ENCODE results near the gene CMTR1. TPM values are rescaled to one million over a fixed set of nuclear protein-coding genes. Genes with fewer than 3 reads are reported as not detected.

Gene CMTR1, protein sequence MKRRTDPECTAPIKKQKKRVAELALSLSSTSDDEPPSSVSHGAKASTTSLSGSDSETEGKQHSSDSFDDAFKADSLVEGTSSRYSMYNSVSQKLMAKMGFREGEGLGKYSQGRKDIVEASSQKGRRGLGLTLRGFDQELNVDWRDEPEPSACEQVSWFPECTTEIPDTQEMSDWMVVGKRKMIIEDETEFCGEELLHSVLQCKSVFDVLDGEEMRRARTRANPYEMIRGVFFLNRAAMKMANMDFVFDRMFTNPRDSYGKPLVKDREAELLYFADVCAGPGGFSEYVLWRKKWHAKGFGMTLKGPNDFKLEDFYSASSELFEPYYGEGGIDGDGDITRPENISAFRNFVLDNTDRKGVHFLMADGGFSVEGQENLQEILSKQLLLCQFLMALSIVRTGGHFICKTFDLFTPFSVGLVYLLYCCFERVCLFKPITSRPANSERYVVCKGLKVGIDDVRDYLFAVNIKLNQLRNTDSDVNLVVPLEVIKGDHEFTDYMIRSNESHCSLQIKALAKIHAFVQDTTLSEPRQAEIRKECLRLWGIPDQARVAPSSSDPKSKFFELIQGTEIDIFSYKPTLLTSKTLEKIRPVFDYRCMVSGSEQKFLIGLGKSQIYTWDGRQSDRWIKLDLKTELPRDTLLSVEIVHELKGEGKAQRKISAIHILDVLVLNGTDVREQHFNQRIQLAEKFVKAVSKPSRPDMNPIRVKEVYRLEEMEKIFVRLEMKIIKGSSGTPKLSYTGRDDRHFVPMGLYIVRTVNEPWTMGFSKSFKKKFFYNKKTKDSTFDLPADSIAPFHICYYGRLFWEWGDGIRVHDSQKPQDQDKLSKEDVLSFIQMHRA
- total RNA-seq = 10 to 100 TPM; 54.3 TPM
- 25.8 TPM for polyA plus RNA-seq

DNA sequence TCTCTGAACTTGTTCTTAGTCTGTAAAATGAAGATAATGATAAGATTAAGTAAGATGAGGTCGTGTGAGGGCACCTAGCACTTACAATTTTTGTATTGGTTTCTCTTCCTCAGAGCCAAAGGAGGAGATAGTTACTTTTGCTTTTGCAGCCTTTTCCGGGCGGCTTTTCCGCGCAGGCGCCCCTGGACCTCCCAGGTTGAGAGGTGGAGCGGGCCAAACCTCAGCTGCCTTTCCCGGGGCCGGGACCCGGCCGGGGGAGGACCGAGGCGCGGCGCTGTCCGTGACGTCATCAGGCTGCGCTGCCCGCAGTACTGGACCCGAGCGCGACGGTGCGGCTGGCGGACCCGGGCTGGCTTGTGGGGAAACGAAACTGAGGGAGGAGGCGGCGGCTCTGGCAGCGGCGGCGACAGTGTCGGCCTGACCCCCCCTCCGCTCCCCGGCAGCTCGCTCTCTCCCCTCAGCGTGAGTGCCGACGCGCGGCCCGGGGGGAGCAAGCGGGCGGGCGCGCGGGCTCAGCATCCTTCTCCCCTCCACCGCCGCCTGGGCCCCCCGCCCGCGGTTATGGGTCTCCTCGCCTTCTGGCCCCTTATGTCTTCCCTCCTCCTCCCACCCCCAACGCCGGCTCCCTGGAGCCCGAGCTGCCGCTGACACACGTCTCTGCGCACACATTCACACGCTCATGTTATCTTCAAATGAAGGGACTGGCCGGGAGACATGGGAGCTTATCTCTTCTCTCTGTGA is at the start of gene CMTR1:
CMTR1 (plus strand) TSS at position 306 of the 741 bp plus-strand sequence. CDS start 2,409 bp downstream, outside the sequence.
- CTCF ChIA-PET = interaction anchor here (0.9 to 1.2 kb wide), 5 partner anchors 12 to 107 kb away, joined by 3 to 7 read pairs (median 3); no protein-coding TSS in a partner anchor
- peaks cover 22% of the 10 kb centered on the region for H3K4me1 ChIP-seq (ENCODE audit: insufficient read depth, low read length)
- peak within 1 kb of the TSS; percentile 83 for H3K27ac ChIP-seq (ENCODE audit: low read depth, low read length)
- Mint-ChIP-seq H3K4me3 (peak within 1 kb of the TSS; percentile 88 to 97 (median 94)), H3K9me3 (peaks cover 0 to 3% (median 2%) of the 10 kb centered on the region in 5 donors), H3K4me1 (peaks cover 36 to 52% (median 51%) of the 10 kb centered on the region in 3 donors), H3K27ac (peak within 1 kb of the TSS; percentile 94 to 99 (median 97)), H3K27me3 (peaks cover 6 to 10% of the 10 kb centered on the region in 2 donors), H3K36me3 (peaks cover 0 to 35% (median 16%) of the 10 kb centered on the region in 3 donors)
- H3K9me3 ChIP-seq (ENCODE audit: low read length) = no peaks in the 10 kb centered on the region
- H3K36me3 ChIP-seq (ENCODE audit: insufficient read depth, low read length) = peaks cover 18% of the 10 kb centered on the region
- peak within 1 kb of the TSS; percentile 79 for H3K4me3 ChIP-seq (ENCODE audit: low read length)
- DNase-seq = peak; percentile 96 to 98 (median 97)
- no peaks in the 10 kb centered on the region for H3K27me3 ChIP-seq (ENCODE audit: insufficient read depth, low read length, poor library complexity, severe bottlenecking)
- POLR2A ChIA-PET = interaction anchor here (0.5 to 2.1 kb wide), 5 partner anchors 11 to 1270 kb away, joined by 3 to 13 read pairs (median 3); no protein-coding TSS in a partner anchor

DNA sequence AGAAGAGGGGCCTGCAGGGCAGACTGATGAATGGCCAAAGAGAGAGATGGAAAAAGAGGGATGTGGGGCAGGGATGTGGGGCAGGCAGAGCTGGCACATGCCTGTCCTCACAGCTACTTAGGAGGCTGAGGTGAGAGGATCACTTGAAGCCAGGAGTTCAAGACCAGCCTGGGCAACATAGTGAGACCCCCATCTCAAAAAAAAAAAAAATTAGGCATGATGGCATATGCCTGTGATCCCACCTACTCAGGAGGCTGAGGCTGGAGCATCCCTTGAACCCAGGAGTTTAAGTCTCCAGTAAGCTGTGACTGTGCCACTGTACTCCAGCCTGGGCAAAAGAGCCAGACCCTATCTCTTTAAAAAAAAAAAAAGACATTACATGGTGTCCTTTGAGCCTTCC is 44.4 kb upstream of the CMTR1 start:
- Histone ChIP-seq H3K9me3 (ENCODE audit: low read length) (no peaks in the 10 kb centered on the region), H3K27ac (ENCODE audit: low read depth, low read length) (no peak overlapping the region), H3K4me3 (ENCODE audit: low read length) (no peak overlapping the region), H3K4me1 (ENCODE audit: insufficient read depth, low read length) (no peaks in the 10 kb centered on the region), H3K27me3 (ENCODE audit: insufficient read depth, low read length, poor library complexity, severe bottlenecking) (no peaks in the 10 kb centered on the region), H3K36me3 (ENCODE audit: insufficient read depth, low read length) (peaks cover 12% of the 10 kb centered on the region)
- H3K36me3 Mint-ChIP-seq = peaks cover 0 to 31% (median 8%) of the 10 kb centered on the region in 3 donors
- no peaks in the 10 kb centered on the region for H3K9me3 Mint-ChIP-seq
- no peaks in the 10 kb centered on the region for H3K27me3 Mint-ChIP-seq
- H3K27ac Mint-ChIP-seq = no peak overlapping the region
- no peaks in the 10 kb centered on the region for H3K4me1 Mint-ChIP-seq
- ChIA-PET POLR2A (no interaction called here), CTCF (no interaction called here)
- H3K4me3 Mint-ChIP-seq = no peak overlapping the region
- no peak for DNase-seq

DNA sequence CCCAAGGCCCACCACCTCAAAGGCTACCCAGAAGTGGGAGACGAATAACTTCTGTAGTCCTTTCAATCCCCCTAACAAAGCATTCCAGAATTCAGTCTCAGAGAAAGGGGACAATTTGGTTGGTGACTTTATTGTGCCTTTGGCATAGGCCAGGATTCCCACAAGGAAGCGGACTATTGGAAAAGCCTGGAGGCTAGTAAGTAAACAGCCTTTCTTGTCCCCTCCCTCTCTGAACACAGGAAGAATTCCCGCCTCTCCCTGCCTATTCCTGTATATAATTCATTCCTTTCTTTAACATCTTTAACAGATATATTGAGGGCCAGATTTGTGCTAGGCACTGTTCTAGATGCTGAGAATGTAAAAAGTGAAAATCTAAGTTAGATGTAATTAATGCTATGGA is 43.2 kb upstream of the CMTR1 start:
- Mint-ChIP-seq H3K4me1 (no peaks in the 10 kb centered on the region), H3K36me3 (peaks cover 0 to 29% (median 8%) of the 10 kb centered on the region in 3 donors), H3K27me3 (no peaks in the 10 kb centered on the region), H3K9me3 (no peaks in the 10 kb centered on the region), H3K27ac (no peak overlapping the region), H3K4me3 (no peak overlapping the region)
- Histone ChIP-seq H3K27me3 (ENCODE audit: insufficient read depth, low read length, poor library complexity, severe bottlenecking) (no peaks in the 10 kb centered on the region), H3K36me3 (ENCODE audit: insufficient read depth, low read length) (peaks cover 12% of the 10 kb centered on the region), H3K9me3 (ENCODE audit: low read length) (no peaks in the 10 kb centered on the region), H3K4me1 (ENCODE audit: insufficient read depth, low read length) (no peaks in the 10 kb centered on the region), H3K4me3 (ENCODE audit: low read length) (no peak overlapping the region), H3K27ac (ENCODE audit: low read depth, low read length) (no peak overlapping the region)
- POLR2A ChIA-PET = no interaction called here
- CTCF ChIA-PET = no interaction called here
- no peak for DNase-seq

DNA sequence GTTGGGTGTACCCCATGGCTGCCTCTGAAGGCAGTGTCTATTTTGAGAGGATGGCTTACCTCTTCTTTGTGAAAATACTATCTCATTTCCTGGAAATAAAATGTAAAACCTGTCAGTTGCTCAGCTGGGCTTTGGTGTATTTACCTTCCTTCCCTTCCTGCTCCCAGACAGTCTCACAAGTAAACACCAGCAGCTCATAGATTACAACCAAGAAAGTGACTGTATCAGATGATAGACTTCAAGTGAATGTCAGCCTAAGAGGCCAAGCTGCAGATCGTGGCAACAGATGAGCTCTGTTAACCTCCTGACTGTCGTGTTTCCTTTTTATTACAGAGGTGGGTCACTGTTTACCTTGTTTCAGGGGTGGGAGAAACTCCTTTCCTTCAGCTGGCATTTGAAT is 41.9 kb upstream of the CMTR1 start:
- Histone ChIP-seq H3K4me3 (ENCODE audit: low read length) (no peak overlapping the region), H3K27me3 (ENCODE audit: insufficient read depth, low read length, poor library complexity, severe bottlenecking) (no peaks in the 10 kb centered on the region), H3K9me3 (ENCODE audit: low read length) (no peaks in the 10 kb centered on the region), H3K27ac (ENCODE audit: low read depth, low read length) (no peak overlapping the region), H3K4me1 (ENCODE audit: insufficient read depth, low read length) (no peaks in the 10 kb centered on the region), H3K36me3 (ENCODE audit: insufficient read depth, low read length) (peaks cover 12% of the 10 kb centered on the region)
- Mint-ChIP-seq H3K36me3 (peaks cover 0 to 27% (median 6%) of the 10 kb centered on the region in 3 donors), H3K4me3 (no peak overlapping the region), H3K27ac (peak overlapping the region in 1 of 8 donors; percentile 11), H3K9me3 (no peaks in the 10 kb centered on the region), H3K27me3 (no peaks in the 10 kb centered on the region), H3K4me1 (no peaks in the 10 kb centered on the region)
- ChIA-PET CTCF (no interaction called here), POLR2A (no interaction called here)
- no peak for DNase-seq

DNA sequence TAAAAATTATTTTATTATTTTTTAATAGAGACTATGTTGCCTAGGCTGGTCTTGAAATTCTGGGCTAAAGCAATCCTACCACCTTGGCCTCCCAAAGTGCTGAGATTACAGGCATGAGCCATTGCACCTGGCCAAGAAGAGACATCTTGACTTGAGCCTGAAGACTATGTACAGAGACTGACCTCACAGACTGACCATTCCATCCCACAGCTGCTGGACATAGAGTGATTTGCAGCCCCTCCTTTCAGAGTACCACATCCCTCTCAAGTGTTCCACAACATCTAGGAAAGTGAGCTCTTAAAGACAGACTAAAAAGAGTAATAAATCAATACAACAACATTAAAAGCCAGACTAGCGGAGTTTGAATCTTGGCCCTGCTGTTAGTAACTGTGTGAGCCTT is 40.2 kb upstream of the CMTR1 start:
- Histone ChIP-seq H3K4me3 (ENCODE audit: low read length) (no peak overlapping the region), H3K4me1 (ENCODE audit: insufficient read depth, low read length) (no peaks in the 10 kb centered on the region), H3K27ac (ENCODE audit: low read depth, low read length) (no peak overlapping the region), H3K36me3 (ENCODE audit: insufficient read depth, low read length) (peaks cover 12% of the 10 kb centered on the region), H3K9me3 (ENCODE audit: low read length) (no peaks in the 10 kb centered on the region), H3K27me3 (ENCODE audit: insufficient read depth, low read length, poor library complexity, severe bottlenecking) (no peaks in the 10 kb centered on the region)
- peaks cover 0 to 19% (median 3%) of the 10 kb centered on the region in 3 donors for H3K36me3 Mint-ChIP-seq
- no peak overlapping the region for H3K4me3 Mint-ChIP-seq
- ChIA-PET POLR2A (no interaction called here), CTCF (no interaction called here)
- peak overlapping the region in 5 of 8 donors; percentile 7 to 56 (median 32) for H3K27ac Mint-ChIP-seq
- DNase-seq = no peak
- H3K27me3 Mint-ChIP-seq = no peaks in the 10 kb centered on the region
- no peaks in the 10 kb centered on the region for H3K9me3 Mint-ChIP-seq
- no peaks in the 10 kb centered on the region for H3K4me1 Mint-ChIP-seq

DNA sequence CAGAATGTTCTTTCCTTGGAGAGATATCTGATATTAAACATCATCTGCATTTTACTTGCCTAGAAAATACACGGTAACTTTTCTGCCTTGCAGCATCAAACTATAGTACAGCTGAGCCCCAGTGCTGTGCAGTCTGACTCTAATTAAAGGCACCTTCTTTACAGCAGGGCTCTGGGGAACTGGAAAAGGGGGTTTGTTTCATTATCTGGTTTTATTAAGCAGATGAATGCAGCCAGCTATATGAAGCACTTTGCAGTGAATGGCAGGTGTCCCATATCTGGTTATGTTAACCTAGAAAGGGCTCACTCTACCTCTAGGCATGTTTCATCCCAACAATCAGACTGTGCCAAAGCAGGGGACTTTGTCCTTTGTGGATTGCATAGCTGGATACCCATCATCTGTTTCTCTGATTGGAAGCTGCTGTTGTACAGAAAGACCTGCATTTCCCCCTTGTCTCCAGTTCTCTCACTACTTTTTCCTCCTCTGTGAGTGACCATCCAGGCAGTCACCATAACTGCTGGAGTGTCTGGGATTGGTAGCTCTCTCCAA is 39.6 kb upstream of the CMTR1 start:
- Mint-ChIP-seq H3K36me3 (peaks cover 0 to 19% (median 3%) of the 10 kb centered on the region in 3 donors), H3K4me3 (no peak overlapping the region), H3K27ac (peak overlapping the region in 3 of 8 donors; percentile 7 to 21 (median 7)), H3K27me3 (no peaks in the 10 kb centered on the region), H3K9me3 (no peaks in the 10 kb centered on the region), H3K4me1 (no peaks in the 10 kb centered on the region)
- Histone ChIP-seq H3K4me3 (ENCODE audit: low read length) (no peak overlapping the region), H3K27me3 (ENCODE audit: insufficient read depth, low read length, poor library complexity, severe bottlenecking) (no peaks in the 10 kb centered on the region), H3K27ac (ENCODE audit: low read depth, low read length) (no peak overlapping the region), H3K4me1 (ENCODE audit: insufficient read depth, low read length) (no peaks in the 10 kb centered on the region), H3K36me3 (ENCODE audit: insufficient read depth, low read length) (peaks cover 7% of the 10 kb centered on the region), H3K9me3 (ENCODE audit: low read length) (no peaks in the 10 kb centered on the region)
- DNase-seq = no peak
- POLR2A ChIA-PET = no interaction called here
- CTCF ChIA-PET = no interaction called here

DNA sequence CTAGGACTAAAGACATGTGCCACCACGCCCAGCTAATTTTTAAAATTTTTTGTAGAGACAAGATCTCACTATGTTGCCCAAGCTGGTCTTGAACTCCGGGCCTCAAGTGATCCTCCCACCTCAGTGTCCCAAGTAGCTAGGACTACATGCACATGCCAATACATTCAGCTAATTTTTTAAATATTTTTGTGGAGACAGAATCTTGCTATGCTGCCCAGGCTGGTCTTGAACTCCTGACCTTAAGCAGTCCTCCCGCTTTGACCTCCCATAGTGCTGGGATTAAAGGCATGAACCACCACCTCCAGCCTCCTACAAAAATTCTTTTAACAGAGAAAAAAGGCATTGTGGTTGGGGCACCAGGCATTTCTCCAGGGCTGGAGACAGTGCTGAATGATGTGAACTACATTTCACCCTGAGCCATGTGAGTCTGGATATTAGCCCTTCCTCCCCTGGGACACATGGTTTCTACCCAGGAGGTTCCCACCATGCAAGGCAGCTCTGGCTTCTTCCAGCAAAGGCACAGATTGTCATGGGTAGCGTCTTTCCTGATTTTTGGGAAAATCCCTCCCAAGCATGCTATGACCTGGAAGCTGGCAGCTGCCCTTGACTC is 36.3 kb upstream of the CMTR1 start:
- Mint-ChIP-seq H3K4me1 (no peaks in the 10 kb centered on the region), H3K4me3 (no peak overlapping the region), H3K9me3 (no peaks in the 10 kb centered on the region), H3K36me3 (peaks cover 0 to 19% (median 0%) of the 10 kb centered on the region in 3 donors), H3K27ac (no peak overlapping the region), H3K27me3 (peaks cover 0 to 4% of the 10 kb centered on the region in 2 donors)
- Histone ChIP-seq H3K4me3 (ENCODE audit: low read length) (no peak overlapping the region), H3K9me3 (ENCODE audit: low read length) (no peaks in the 10 kb centered on the region), H3K4me1 (ENCODE audit: insufficient read depth, low read length) (no peaks in the 10 kb centered on the region), H3K36me3 (ENCODE audit: insufficient read depth, low read length) (peaks cover 7% of the 10 kb centered on the region), H3K27me3 (ENCODE audit: insufficient read depth, low read length, poor library complexity, severe bottlenecking) (no peaks in the 10 kb centered on the region), H3K27ac (ENCODE audit: low read depth, low read length) (no peak overlapping the region)
- ChIA-PET CTCF (interaction anchor here (0.9 to 1.1 kb wide), 2 partner anchors 13 to 71 kb away, joined by 3 read pairs; no protein-coding TSS in a partner anchor), POLR2A (no interaction called here)
- no peak for DNase-seq
